Gastroesophageal sphincter (tissue), 3 donors: ENCODE data around the gene TMEM60.

Experiments
- CTCF ChIP-seq, 4 experiments: fragments of 200-600 bp in 2 of 4; fragments of 450-650 bp in 2 of 4; sonication (generic) in 1 of 4; IDR thresholded peaks; one replicate each; pipeline ENCODE4 v1.5.1; 2017 to 2019; ENCODE audit warnings: antibody characterized with exemption in 4 of 4, mild to moderate bottlenecking in 2 of 4, moderate library complexity in 2 of 4
- EP300 ChIP-seq: sonication (generic); formaldehyde crosslinking; IDR thresholded peaks from one replicate; pipeline ENCODE4 v1.6.1; 2017; ENCODE audit warnings: antibody characterized with exemption, mild to moderate bottlenecking

GRCh38 chr7:77788327-77788902, 9.8 kb downstream of the TMEM60 start:
- TF ChIP-seq EP300 (no peak), CTCF (IDR thresholded peaks at IDR 0.05) (no peak)
